ENCODE measurements around the gene EMILIN2. TPM values are rescaled to one million over a fixed set of nuclear protein-coding genes. Genes with fewer than 3 reads are reported as not detected.

The EMILIN2 gene
- total RNA-seq, 1 donor from 2014 or later, result 29.6 TPM

DNA sequence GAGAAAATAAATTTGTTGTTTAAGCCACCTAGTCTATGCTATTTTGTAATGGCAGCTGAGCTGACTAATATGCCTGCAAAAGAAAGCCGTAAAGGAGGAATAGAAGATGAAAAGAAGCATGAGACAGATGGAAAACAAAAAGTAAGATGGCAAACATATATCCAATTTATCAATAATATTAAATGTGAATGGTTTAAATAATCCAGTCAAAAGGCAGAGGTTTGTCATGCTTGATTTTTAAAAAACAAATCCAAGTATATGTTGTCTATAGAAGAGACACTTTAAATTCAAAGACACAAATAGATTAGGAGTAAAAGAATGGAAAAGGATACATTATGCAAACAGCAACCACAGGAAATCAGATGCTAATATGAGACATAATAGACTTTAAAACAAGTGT lies 35.4 kb upstream of the EMILIN2 start:
- H3K4me1 Mint-ChIP-seq (ENCODE audit: low read depth, unreplicated experiment), result no peaks in the 10 kb centered on the region
- H3K27me3 Mint-ChIP-seq (ENCODE audit: low read depth, unreplicated experiment), result no peaks in the 10 kb centered on the region
- Histone ChIP-seq H3K9ac (ENCODE audit: low read length) (no peak overlapping the region), H3K4me2 (ENCODE audit: low read length) (no peak overlapping the region), H2AFZ (ENCODE audit: low read depth, low read length) (no peak overlapping the region), H3K79me2 (ENCODE audit: insufficient read depth, low read length) (no peaks in the 10 kb centered on the region), H4K20me1 (ENCODE audit: insufficient read depth, low read length) (no peaks in the 10 kb centered on the region), H3K9me3 (ENCODE audit: insufficient read depth, low read depth, low read length) (no peaks in the 10 kb centered on the region), H3K4me1 (ENCODE audit: insufficient read depth, low read length) (peaks cover 3% of the 10 kb centered on the region), H3K27ac (ENCODE audit: low read depth, low read length) (no peak overlapping the region), H3K36me3 (ENCODE audit: insufficient read depth, low read length) (no peaks in the 10 kb centered on the region), H3K27me3 (ENCODE audit: insufficient read depth, low read length) (no peaks in the 10 kb centered on the region), H3K4me3 (ENCODE audit: insufficient read depth, low read depth, low read length) (no peak overlapping the region)
- no peaks in the 10 kb centered on the region for H3K36me3 Mint-ChIP-seq (ENCODE audit: low read depth, unreplicated experiment)
- no peak overlapping the region for H3K27ac Mint-ChIP-seq (ENCODE audit: unreplicated experiment)
- H3K4me3 Mint-ChIP-seq (ENCODE audit: unreplicated experiment), result no peak overlapping the region
- peaks cover 7% of the 10 kb centered on the region for H3K9me3 Mint-ChIP-seq (ENCODE audit: unreplicated experiment)
- no peak for DNase-seq (ENCODE audit: low read depth)
- FAIRE-seq, result no peak
- TF ChIP-seq, protein P1, sequence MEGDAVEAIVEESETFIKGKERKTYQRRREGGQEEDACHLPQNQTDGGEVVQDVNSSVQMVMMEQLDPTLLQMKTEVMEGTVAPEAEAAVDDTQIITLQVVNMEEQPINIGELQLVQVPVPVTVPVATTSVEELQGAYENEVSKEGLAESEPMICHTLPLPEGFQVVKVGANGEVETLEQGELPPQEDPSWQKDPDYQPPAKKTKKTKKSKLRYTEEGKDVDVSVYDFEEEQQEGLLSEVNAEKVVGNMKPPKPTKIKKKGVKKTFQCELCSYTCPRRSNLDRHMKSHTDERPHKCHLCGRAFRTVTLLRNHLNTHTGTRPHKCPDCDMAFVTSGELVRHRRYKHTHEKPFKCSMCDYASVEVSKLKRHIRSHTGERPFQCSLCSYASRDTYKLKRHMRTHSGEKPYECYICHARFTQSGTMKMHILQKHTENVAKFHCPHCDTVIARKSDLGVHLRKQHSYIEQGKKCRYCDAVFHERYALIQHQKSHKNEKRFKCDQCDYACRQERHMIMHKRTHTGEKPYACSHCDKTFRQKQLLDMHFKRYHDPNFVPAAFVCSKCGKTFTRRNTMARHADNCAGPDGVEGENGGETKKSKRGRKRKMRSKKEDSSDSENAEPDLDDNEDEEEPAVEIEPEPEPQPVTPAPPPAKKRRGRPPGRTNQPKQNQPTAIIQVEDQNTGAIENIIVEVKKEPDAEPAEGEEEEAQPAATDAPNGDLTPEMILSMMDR (IDR thresholded peaks at IDR 0.05; ENCODE audit: insufficient read depth, low read depth, low read length), result no peak
- TF ChIP-seq EZH2 (IDR thresholded peaks at IDR 0.05; ENCODE audit: insufficient read depth, low read length), result no peak

DNA sequence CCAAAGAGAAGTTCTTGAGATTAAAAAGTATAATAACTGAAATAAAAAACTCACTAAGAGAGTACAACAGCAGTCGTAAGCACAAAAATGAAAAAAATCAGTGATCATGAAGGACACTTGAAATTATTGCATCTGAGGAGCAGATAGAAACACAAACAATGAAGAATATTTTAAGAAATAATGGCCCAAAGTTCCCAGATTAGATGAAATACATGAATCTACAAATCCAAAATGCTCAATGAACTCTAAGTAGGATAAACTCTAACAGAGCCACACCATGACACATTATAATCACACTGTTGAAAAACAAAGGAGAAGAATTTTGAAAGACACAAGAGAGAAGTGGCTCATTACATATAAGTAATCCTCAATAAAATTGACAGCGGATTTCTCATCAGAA lies 31.9 kb upstream of the EMILIN2 start:
- H3K36me3 ChIP-seq (ENCODE audit: insufficient read depth, low read length), result no peaks in the 10 kb centered on the region
- H3K4me1 ChIP-seq (ENCODE audit: insufficient read depth, low read length), result no peaks in the 10 kb centered on the region
- no peaks in the 10 kb centered on the region for H3K4me1 Mint-ChIP-seq (ENCODE audit: low read depth, unreplicated experiment)
- no peaks in the 10 kb centered on the region for H3K27me3 Mint-ChIP-seq (ENCODE audit: low read depth, unreplicated experiment)
- no peaks in the 10 kb centered on the region for H3K9me3 ChIP-seq (ENCODE audit: insufficient read depth, low read depth, low read length)
- TF ChIP-seq, protein P1 (IDR thresholded peaks at IDR 0.05; ENCODE audit: insufficient read depth, low read depth, low read length), result no peak
- no peak for TF ChIP-seq EZH2 (IDR thresholded peaks at IDR 0.05; ENCODE audit: insufficient read depth, low read length)
- H3K27ac Mint-ChIP-seq (ENCODE audit: unreplicated experiment), result no peak overlapping the region
- no peak overlapping the region for H3K4me3 Mint-ChIP-seq (ENCODE audit: unreplicated experiment)
- H3K79me2 ChIP-seq (ENCODE audit: insufficient read depth, low read length), result no peaks in the 10 kb centered on the region
- no peak for DNase-seq (ENCODE audit: low read depth)
- H3K9me3 Mint-ChIP-seq (ENCODE audit: unreplicated experiment), result peaks cover 6% of the 10 kb centered on the region
- H3K36me3 Mint-ChIP-seq (ENCODE audit: low read depth, unreplicated experiment), result no peaks in the 10 kb centered on the region
- H3K4me2 ChIP-seq (ENCODE audit: low read length), result no peak overlapping the region
- no peak for FAIRE-seq
- H2AFZ ChIP-seq (ENCODE audit: low read depth, low read length), result no peak overlapping the region
- H4K20me1 ChIP-seq (ENCODE audit: insufficient read depth, low read length), result no peaks in the 10 kb centered on the region
- no peak overlapping the region for H3K27ac ChIP-seq (ENCODE audit: low read depth, low read length)
- no peaks in the 10 kb centered on the region for H3K27me3 ChIP-seq (ENCODE audit: insufficient read depth, low read length)
- no peak overlapping the region for H3K4me3 ChIP-seq (ENCODE audit: insufficient read depth, low read depth, low read length)
- H3K9ac ChIP-seq (ENCODE audit: low read length), result no peak overlapping the region

DNA sequence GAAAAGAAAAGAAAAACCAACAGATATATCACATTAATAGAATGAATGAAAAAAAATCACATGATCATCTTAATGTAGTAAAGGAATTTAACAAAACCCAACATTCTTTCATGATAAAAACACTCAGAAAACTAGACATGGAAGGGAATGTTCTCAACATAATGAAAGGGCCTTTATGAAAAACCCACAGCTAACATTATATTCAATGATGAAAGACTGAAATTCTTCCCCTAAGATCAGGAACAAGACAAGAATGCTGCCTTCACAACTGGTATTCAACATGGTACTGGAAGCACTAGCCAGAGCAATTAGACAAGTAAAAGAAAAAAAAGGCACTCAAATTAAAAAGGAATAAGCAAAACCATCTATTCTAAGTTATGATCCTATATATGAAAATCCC lies 28.5 kb upstream of the EMILIN2 start:
- Histone ChIP-seq H3K9ac (ENCODE audit: low read length) (no peak overlapping the region), H3K27me3 (ENCODE audit: insufficient read depth, low read length) (no peaks in the 10 kb centered on the region), H2AFZ (ENCODE audit: low read depth, low read length) (no peak overlapping the region), H3K4me3 (ENCODE audit: insufficient read depth, low read depth, low read length) (no peak overlapping the region), H3K9me3 (ENCODE audit: insufficient read depth, low read depth, low read length) (no peaks in the 10 kb centered on the region), H3K79me2 (ENCODE audit: insufficient read depth, low read length) (no peaks in the 10 kb centered on the region), H3K4me1 (ENCODE audit: insufficient read depth, low read length) (no peaks in the 10 kb centered on the region), H4K20me1 (ENCODE audit: insufficient read depth, low read length) (no peaks in the 10 kb centered on the region), H3K36me3 (ENCODE audit: insufficient read depth, low read length) (no peaks in the 10 kb centered on the region), H3K4me2 (ENCODE audit: low read length) (no peak overlapping the region), H3K27ac (ENCODE audit: low read depth, low read length) (no peak overlapping the region)
- Mint-ChIP-seq H3K27me3 (ENCODE audit: low read depth, unreplicated experiment) (no peaks in the 10 kb centered on the region), H3K9me3 (ENCODE audit: unreplicated experiment) (peaks cover 4% of the 10 kb centered on the region), H3K27ac (ENCODE audit: unreplicated experiment) (no peak overlapping the region), H3K4me3 (ENCODE audit: unreplicated experiment) (no peak overlapping the region), H3K36me3 (ENCODE audit: low read depth, unreplicated experiment) (no peaks in the 10 kb centered on the region), H3K4me1 (ENCODE audit: low read depth, unreplicated experiment) (no peaks in the 10 kb centered on the region)
- TF ChIP-seq, protein P1 (IDR thresholded peaks at IDR 0.05; ENCODE audit: insufficient read depth, low read depth, low read length), result no peak
- TF ChIP-seq EZH2 (IDR thresholded peaks at IDR 0.05; ENCODE audit: insufficient read depth, low read length), result no peak
- FAIRE-seq (no peak), DNase-seq (ENCODE audit: low read depth) (no peak)

All from astrocyte (in vitro differentiated cells and primary cell).